Neural cell (in vitro differentiated cells): ENCODE results near the gene SDSL. TPM values are rescaled to one million over a fixed set of nuclear protein-coding genes. Genes with fewer than 3 reads are reported as not detected.

ENCODE experiments used
- H2AFZ ChIP-seq: fragments of 200-600, 300-800 bp; sonication (generic), shearing (Covaris generic); 2 replicates; pipeline ENCODE4 v1.6.0; 2014; ENCODE audit warnings: low read depth, mild to moderate bottlenecking, antibody characterized with exemption, low read length, moderate library complexity
- H3F3A ChIP-seq: fragments of 200-600 bp; shearing (Covaris generic); 2 replicates; pipeline ENCODE4 v1.6.1; 2016; ENCODE audit warnings: mild to moderate bottlenecking, moderate library complexity, mixed read lengths, antibody characterized with exemption, low read length; ENCODE audit not compliant: insufficient read depth, poor library complexity, severe bottlenecking
- H3K27ac ChIP-seq: fragments of 200-600, 300-800 bp; sonication (generic), shearing (Covaris generic); 2 replicates; pipeline ENCODE4 v1.5.1; 2014; ENCODE audit warnings: mild to moderate bottlenecking, low read length, moderate library complexity
- H3K27me3 ChIP-seq: fragments of 300-800, 200-600 bp; sonication (generic), shearing (Covaris generic); 2 replicates; pipeline ENCODE4 v1.6.0; 2014; ENCODE audit warnings: mild to moderate bottlenecking, low read depth, low read length, moderate library complexity; ENCODE audit not compliant: insufficient read depth
- H3K36me3 ChIP-seq: fragments of 300-800, 200-600 bp; sonication (generic), shearing (Covaris generic); 2 replicates; pipeline ENCODE4 v1.5.1; 2014; ENCODE audit warnings: mild to moderate bottlenecking, antibody characterized with exemption, low read length, moderate library complexity; ENCODE audit not compliant: insufficient read depth
- H3K4me2 ChIP-seq: fragments of 300-800, 200-600 bp; sonication (generic), shearing (Covaris generic); 2 replicates; pipeline ENCODE4 v1.6.0; 2014; ENCODE audit warnings: mild to moderate bottlenecking, low read length
- H3K4me3 ChIP-seq: fragments of 300-800, 200-600 bp; sonication (generic), shearing (Covaris generic); 2 replicates; pipeline ENCODE4 v1.5.1; 2014; ENCODE audit warnings: mild to moderate bottlenecking, low read length, moderate library complexity
- H3K79me2 ChIP-seq: fragments of 200-600 bp; shearing (Covaris generic); replicated peaks from 2 replicates; pipeline ENCODE4 v1.6.0; 2014; ENCODE audit warnings: mild to moderate bottlenecking, low read length, moderate library complexity; ENCODE audit not compliant: insufficient read depth
- H3K9ac ChIP-seq: fragments of 300-800, 200-600 bp; sonication (generic), shearing (Covaris generic); 2 replicates; pipeline ENCODE4 v1.6.1; 2016; ENCODE audit warnings: mild to moderate bottlenecking, low read length, mixed read lengths
- H3K9me2 ChIP-seq: fragments of 200-600 bp; shearing (Covaris generic); 2 replicates; pipeline ENCODE4 v1.6.1; 2016; ENCODE audit warnings: mild to moderate bottlenecking, low read length, mixed read lengths; ENCODE audit not compliant: insufficient read depth
- H3K9me3 ChIP-seq: fragments of 200-600, 300-800 bp; sonication (generic), shearing (Covaris generic); 2 replicates; pipeline ENCODE4 v1.6.1; 2016; ENCODE audit warnings: mild to moderate bottlenecking, mixed run types, low read length, moderate library complexity, mixed read lengths
- H4K20me1 ChIP-seq: fragments of 200-600 bp; shearing (Covaris generic); 2 replicates; pipeline ENCODE4 v1.6.1; 2016; ENCODE audit warnings: mild to moderate bottlenecking, mixed run types; ENCODE audit not compliant: insufficient read depth
- EP300 ChIP-seq: fragments of 450-650 bp; conservative IDR thresholded peaks from 2 replicates; pipeline ENCODE4 v1.6.1; 2014; ENCODE audit warnings: antibody characterized with exemption, mild to moderate bottlenecking, moderate library complexity; ENCODE audit not compliant: poor library complexity, severe bottlenecking
- EZH2 ChIP-seq: fragments of 200-600, 300-800 bp; shearing (Covaris generic), sonication (generic); IDR thresholded peaks from 2 replicates; pipeline ENCODE4 v1.6.1; 2014; ENCODE audit warnings: antibody characterized with exemption, low read length, borderline replicate concordance, mild to moderate bottlenecking; ENCODE audit not compliant: insufficient read depth, poor library complexity, severe bottlenecking
- MXI1 ChIP-seq: fragments of 450-650 bp; conservative IDR thresholded peaks from 2 replicates; pipeline ENCODE4 v1.6.1; 2014; ENCODE audit warnings: antibody characterized with exemption, mild to moderate bottlenecking; ENCODE audit not compliant: poor library complexity, severe bottlenecking
- POLR2AphosphoS5 ChIP-seq: IDR thresholded peaks from 2 replicates; pipeline ENCODE4 v1.6.1; 2012
- RAD21 ChIP-seq: fragments of 450-650 bp; conservative IDR thresholded peaks from 2 replicates; pipeline ENCODE4 v1.6.1; 2014; ENCODE audit warnings: antibody characterized with exemption, mild to moderate bottlenecking, moderate library complexity
- REST ChIP-seq: IDR thresholded peaks from 2 replicates; pipeline ENCODE4 v1.6.1; 2012; ENCODE audit warnings: borderline replicate concordance
- SMC3 ChIP-seq: fragments of 450-650 bp; conservative IDR thresholded peaks from 2 replicates; pipeline ENCODE4 v1.6.1; 2014; ENCODE audit warnings: antibody characterized with exemption, mild to moderate bottlenecking, moderate library complexity; ENCODE audit not compliant: poor library complexity
- TAF1 ChIP-seq: IDR thresholded peaks from 2 replicates; pipeline ENCODE4 v1.6.1; 2012; ENCODE audit warnings: low read depth
- polyA plus RNA-seq: library from polyadenylated mRNA; depleted of rRNA; stranded (reverse); fragments of >200 nt; gene quantifications from 2 replicates; pipeline ENCODE4 v1.2.3, GENCODE V29; 2014
- TF ChIP-seq, protein P1 (sequence below): fragments of 450-650 bp; IDR thresholded peaks from 2 replicates; pipeline ENCODE4 v1.5.1; 2014; ENCODE audit warnings: antibody characterized with exemption, mild to moderate bottlenecking, moderate library complexity; ENCODE audit not compliant: poor library complexity, severe bottlenecking

The SDSL gene
- polyA plus RNA-seq, 1 donor from 2014 or later = 2.7 TPM

GRCh38 chr12:113418213-113418879 lies 3.8 kb upstream of the SDSL start:
- H4K20me1 ChIP-seq = no peaks in the 10 kb centered on the region
- H3K4me3 ChIP-seq = no peak overlapping the region
- no peaks in the 10 kb centered on the region for H3K9me2 ChIP-seq
- H3K9me3 ChIP-seq = no peaks in the 10 kb centered on the region
- H3K27ac ChIP-seq = no peak overlapping the region
- no peaks in the 10 kb centered on the region for H3K27me3 ChIP-seq
- no peaks in the 10 kb centered on the region for H3K79me2 ChIP-seq
- H3K4me2 ChIP-seq = no peak overlapping the region
- TF ChIP-seq RAD21 (no peak), EZH2 (no peak), REST (no peak), TAF1 (no peak), SMC3 (no peak), EP300 (no peak), POLR2AphosphoS5 (no peak), MXI1 (no peak)
- TF ChIP-seq, protein P1, sequence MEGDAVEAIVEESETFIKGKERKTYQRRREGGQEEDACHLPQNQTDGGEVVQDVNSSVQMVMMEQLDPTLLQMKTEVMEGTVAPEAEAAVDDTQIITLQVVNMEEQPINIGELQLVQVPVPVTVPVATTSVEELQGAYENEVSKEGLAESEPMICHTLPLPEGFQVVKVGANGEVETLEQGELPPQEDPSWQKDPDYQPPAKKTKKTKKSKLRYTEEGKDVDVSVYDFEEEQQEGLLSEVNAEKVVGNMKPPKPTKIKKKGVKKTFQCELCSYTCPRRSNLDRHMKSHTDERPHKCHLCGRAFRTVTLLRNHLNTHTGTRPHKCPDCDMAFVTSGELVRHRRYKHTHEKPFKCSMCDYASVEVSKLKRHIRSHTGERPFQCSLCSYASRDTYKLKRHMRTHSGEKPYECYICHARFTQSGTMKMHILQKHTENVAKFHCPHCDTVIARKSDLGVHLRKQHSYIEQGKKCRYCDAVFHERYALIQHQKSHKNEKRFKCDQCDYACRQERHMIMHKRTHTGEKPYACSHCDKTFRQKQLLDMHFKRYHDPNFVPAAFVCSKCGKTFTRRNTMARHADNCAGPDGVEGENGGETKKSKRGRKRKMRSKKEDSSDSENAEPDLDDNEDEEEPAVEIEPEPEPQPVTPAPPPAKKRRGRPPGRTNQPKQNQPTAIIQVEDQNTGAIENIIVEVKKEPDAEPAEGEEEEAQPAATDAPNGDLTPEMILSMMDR = no peak
- no peak overlapping the region for H3K9ac ChIP-seq
- H3F3A ChIP-seq = no peaks in the 10 kb centered on the region
- H2AFZ ChIP-seq = no peak overlapping the region
- H3K36me3 ChIP-seq = no peaks in the 10 kb centered on the region

GRCh38 chr12:113420996-113421595 lies 1.1 kb upstream of the SDSL start:
- Histone ChIP-seq H3K4me3 (no peak overlapping the region), H3K4me2 (no peak overlapping the region), H2AFZ (no peak overlapping the region), H3K79me2 (no peaks in the 10 kb centered on the region), H4K20me1 (no peaks in the 10 kb centered on the region), H3K27me3 (no peaks in the 10 kb centered on the region), H3K9ac (no peak overlapping the region), H3K36me3 (no peaks in the 10 kb centered on the region), H3K9me3 (no peaks in the 10 kb centered on the region), H3K9me2 (no peaks in the 10 kb centered on the region), H3F3A (no peaks in the 10 kb centered on the region), H3K27ac (no peak overlapping the region)
- TF ChIP-seq TAF1 (no peak), POLR2AphosphoS5 (no peak), EP300 (no peak), EZH2 (no peak), SMC3 (no peak), MXI1 (no peak), REST (no peak), RAD21 (no peak)
- TF ChIP-seq, protein P1 = no peak
